Uterus (tissue), 4 donors: Measurements from ENCODE around the gene PPIG. TPM values are rescaled to one million over a fixed set of nuclear protein-coding genes. Genes with fewer than 3 reads are reported as not detected.

Source experiments
- DNase-seq, 2 donors: peaks; one replicate each; pipeline ENCODE4 v3.0.0-alpha.2; 2019 to 2020
- H3K27ac ChIP-seq, 2 donors: fragments of 200-600 bp; sonication (generic); 1 replicate in 1 of 2; 2 replicates in 1 of 2; pipeline ENCODE4 v1.5.1; 2016 to 2018
- H3K27me3 ChIP-seq, 2 donors: fragments of 200-600 bp; sonication (generic); one replicate each; pipeline ENCODE4 v1.5.1; 2018 to 2019; ENCODE audit warnings: control low read depth in 1 of 2
- H3K36me3 ChIP-seq, 2 donors: fragments of 200-600 bp; sonication (generic); one replicate each; pipeline ENCODE4 v1.5.1; 2019; ENCODE audit warnings: control low read depth in 1 of 2
- H3K4me1 ChIP-seq, 2 donors: fragments of 200-600 bp; sonication (generic); one replicate each; pipeline ENCODE4 v1.5.1; 2018 to 2019; ENCODE audit warnings: control low read depth in 1 of 2
- H3K4me3 ChIP-seq, 2 donors: fragments of 200-600 bp; sonication (generic); 1 replicate in 1 of 2; 2 replicates in 1 of 2; pipeline ENCODE4 v1.5.1; 2018 to 2019; ENCODE audit warnings: mild to moderate bottlenecking in 1 of 2
- H3K9me3 ChIP-seq, 2 donors: fragments of 200-600 bp; sonication (generic); one replicate each; pipeline ENCODE4 v1.5.1; 2019; ENCODE audit warnings: control low read depth in 1 of 2
- CTCF ChIP-seq, 4 experiments: fragments of 200-600 bp in 2 of 4; fragments of 450-650 bp in 2 of 4; sonication (generic) in 2 of 4; IDR thresholded peaks; one replicate each; pipeline ENCODE4 v1.5.1; 2016 to 2019; ENCODE audit warnings: antibody characterized with exemption in 4 of 4, mild to moderate bottlenecking in 2 of 4, moderate library complexity in 1 of 4
- POLR2A ChIP-seq, 2 donors: fragments of 450-650 bp; IDR thresholded peaks; one replicate each; pipeline ENCODE4 v1.6.1; 2016; ENCODE audit warnings: antibody characterized with exemption in 2 of 2, mild to moderate bottlenecking in 1 of 2, moderate library complexity in 1 of 2
- intact Hi-C: fragments of 100-400 bp; cut with DNase I; formaldehyde crosslinking; loops from one replicate; pipeline ENCODE4 v1.15.1; 2023; ENCODE audit warnings: low total_unique reads
- total RNA-seq, 4 donors: library from RNA; depleted of rRNA in 3 of 4; stranded (reverse); fragments of >200 nt in 3 of 4; gene quantifications; one replicate each; pipeline versions ENCODE4 v1.1.0 to v1.2.4, GENCODE V29; 2014 to 2023
- donor health status: DM: yes; HTN: yes; CAD: no.

The PPIG gene
- total RNA-seq, 4 donors from 2014 or later = 24.3 to 83.4 (median 59.0) TPM

- no peak overlapping the region for H3K4me3 ChIP-seq
- H3K9me3 ChIP-seq = no peaks in the 10 kb centered on the region
These were observed 69.5 kb downstream of the PPIG start for GRCh38 chr2:169653636-169654035.

GRCh38 chr2:169656164-169656563 is 72.0 kb downstream of the PPIG start:
- Histone ChIP-seq H3K9me3 (no peaks in the 10 kb centered on the region), H3K4me1 (no peaks in the 10 kb centered on the region), H3K27ac (no peak overlapping the region), H3K4me3 (no peak overlapping the region), H3K27me3 (no peaks in the 10 kb centered on the region), H3K36me3 (no peaks in the 10 kb centered on the region)
- no peak for DNase-seq
- intact Hi-C loops = no loop called here
- TF ChIP-seq CTCF (IDR thresholded peaks at IDR 0.05) (no peak), POLR2A (IDR thresholded peaks at IDR 0.05) (no peak)

More at GRCh38 chr2:169653636-169654035, 69.5 kb downstream of the PPIG start:
- no peaks in the 10 kb centered on the region for H3K4me1 ChIP-seq
- H3K27me3 ChIP-seq = no peaks in the 10 kb centered on the region
- no peak overlapping the region for H3K27ac ChIP-seq
- H3K36me3 ChIP-seq = no peaks in the 10 kb centered on the region
- intact Hi-C loops = no loop called here
- TF ChIP-seq POLR2A (IDR thresholded peaks at IDR 0.05) (no peak), CTCF (IDR thresholded peaks at IDR 0.05) (no peak)
- DNase-seq = no peak

GRCh38 chr2:169658877-169659276 is 74.7 kb downstream of the PPIG start:
- Histone ChIP-seq H3K4me3 (no peak overlapping the region), H3K27ac (no peak overlapping the region), H3K36me3 (no peaks in the 10 kb centered on the region), H3K4me1 (no peaks in the 10 kb centered on the region), H3K9me3 (no peaks in the 10 kb centered on the region), H3K27me3 (no peaks in the 10 kb centered on the region)
- no peak for TF ChIP-seq CTCF (IDR thresholded peaks at IDR 0.05)
- no peak for TF ChIP-seq POLR2A (IDR thresholded peaks at IDR 0.05)
- no peak for DNase-seq
- intact Hi-C loops = no loop called here

GRCh38 chr2:169659320-169659719 is 75.2 kb downstream of the PPIG start:
- intact Hi-C loops = no loop called here

GRCh38 chr2:169661265-169661664 is 77.1 kb downstream of the PPIG start:
- no peaks in the 10 kb centered on the region for H3K9me3 ChIP-seq
- H3K4me1 ChIP-seq = no peaks in the 10 kb centered on the region
- no peak overlapping the region for H3K4me3 ChIP-seq
- TF ChIP-seq POLR2A (IDR thresholded peaks at IDR 0.05) (no peak), CTCF (IDR thresholded peaks at IDR 0.05) (no peak)
- no peak overlapping the region for H3K27ac ChIP-seq
- no peaks in the 10 kb centered on the region for H3K36me3 ChIP-seq
- intact Hi-C loops = no loop called here
- DNase-seq = no peak
- H3K27me3 ChIP-seq = no peaks in the 10 kb centered on the region

More at GRCh38 chr2:169659320-169659719, 75.2 kb downstream of the PPIG start:
- no peak for TF ChIP-seq CTCF (IDR thresholded peaks at IDR 0.05)
- TF ChIP-seq POLR2A (IDR thresholded peaks at IDR 0.05) = no peak
- H3K4me3 ChIP-seq = no peak overlapping the region
- H3K36me3 ChIP-seq = no peaks in the 10 kb centered on the region
- H3K4me1 ChIP-seq = no peaks in the 10 kb centered on the region
- no peak overlapping the region for H3K27ac ChIP-seq
- no peaks in the 10 kb centered on the region for H3K9me3 ChIP-seq
- no peaks in the 10 kb centered on the region for H3K27me3 ChIP-seq
- DNase-seq = no peak
